ENCODE results near the gene COL4A2. TPM values are rescaled to one million over a fixed set of nuclear protein-coding genes. Genes with fewer than 3 reads are reported as not detected.

The COL4A2 gene
- total RNA-seq, 4 donors from 2014 or later: 97.6 to 193 (median 131) TPM

DNA sequence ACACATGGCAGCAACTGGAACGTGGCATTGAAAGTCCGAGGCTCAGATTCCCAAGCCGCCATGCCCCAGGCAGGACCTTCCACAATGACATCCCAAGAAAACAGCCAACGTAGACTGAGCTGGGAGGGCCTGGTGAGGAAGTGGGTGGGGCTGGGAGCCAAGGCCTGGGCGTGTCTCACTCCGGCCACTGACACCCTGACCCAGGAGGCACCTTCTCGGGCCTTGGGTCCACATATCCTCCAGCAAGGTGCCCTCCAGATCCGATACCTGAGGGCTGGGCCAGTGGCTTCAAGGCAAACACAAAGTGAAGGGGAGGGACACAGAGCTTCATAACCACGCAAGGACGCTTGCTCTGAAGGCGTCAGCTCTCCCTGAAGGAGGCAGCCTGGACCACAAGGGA, 211.5 kb downstream of the COL4A2 start:
- WGBS, 2 donors: 72 to 79% methylated on average over 8 to 9 of the region's 11 CpGs
- H3K4me3 ChIP-seq (replicated peaks in 1 of 3): no peak overlapping the region
- H3K27me3 ChIP-seq: no peaks in the 10 kb centered on the region
- intact Hi-C loops (cut with DNase I): no loop called here
- peak overlapping the region in 1 of 3 donors; percentile 17 for H3K27ac ChIP-seq
- H3K4me1 ChIP-seq: peaks cover 29 to 40% of the 10 kb centered on the region in 2 donors
- H3K9me3 ChIP-seq: no peaks in the 10 kb centered on the region
- peaks cover 6 to 7% of the 10 kb centered on the region in 2 donors for H3K36me3 ChIP-seq
- no peak for DNase-seq
- TF ChIP-seq POLR2A (IDR thresholded peaks at IDR 0.05): no peak
- TF ChIP-seq, protein P1, sequence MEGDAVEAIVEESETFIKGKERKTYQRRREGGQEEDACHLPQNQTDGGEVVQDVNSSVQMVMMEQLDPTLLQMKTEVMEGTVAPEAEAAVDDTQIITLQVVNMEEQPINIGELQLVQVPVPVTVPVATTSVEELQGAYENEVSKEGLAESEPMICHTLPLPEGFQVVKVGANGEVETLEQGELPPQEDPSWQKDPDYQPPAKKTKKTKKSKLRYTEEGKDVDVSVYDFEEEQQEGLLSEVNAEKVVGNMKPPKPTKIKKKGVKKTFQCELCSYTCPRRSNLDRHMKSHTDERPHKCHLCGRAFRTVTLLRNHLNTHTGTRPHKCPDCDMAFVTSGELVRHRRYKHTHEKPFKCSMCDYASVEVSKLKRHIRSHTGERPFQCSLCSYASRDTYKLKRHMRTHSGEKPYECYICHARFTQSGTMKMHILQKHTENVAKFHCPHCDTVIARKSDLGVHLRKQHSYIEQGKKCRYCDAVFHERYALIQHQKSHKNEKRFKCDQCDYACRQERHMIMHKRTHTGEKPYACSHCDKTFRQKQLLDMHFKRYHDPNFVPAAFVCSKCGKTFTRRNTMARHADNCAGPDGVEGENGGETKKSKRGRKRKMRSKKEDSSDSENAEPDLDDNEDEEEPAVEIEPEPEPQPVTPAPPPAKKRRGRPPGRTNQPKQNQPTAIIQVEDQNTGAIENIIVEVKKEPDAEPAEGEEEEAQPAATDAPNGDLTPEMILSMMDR (IDR thresholded peaks at IDR 0.05): no peak

DNA sequence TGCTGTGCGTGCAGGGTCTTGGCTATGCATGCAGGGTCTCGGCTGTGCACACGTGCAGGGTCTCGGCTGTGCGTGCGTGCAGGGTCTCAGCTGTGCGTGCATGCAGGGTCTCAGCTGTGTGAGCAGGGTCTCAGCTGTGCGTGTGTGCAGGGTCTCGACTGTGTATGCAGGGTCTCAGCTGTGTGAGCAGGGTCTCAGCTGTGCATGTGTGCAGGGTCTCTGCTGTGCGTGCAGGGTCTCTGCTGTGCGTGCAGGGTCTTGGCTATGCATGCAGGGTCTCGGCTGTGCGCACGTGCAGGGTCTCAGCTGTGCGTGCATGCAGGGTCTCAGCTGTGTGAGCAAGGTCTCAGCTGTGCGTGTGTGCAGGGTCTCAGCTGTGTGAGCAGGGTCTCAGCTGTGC, 212.0 kb downstream of the COL4A2 start:
- H3K27ac ChIP-seq: peak overlapping the region in 1 of 3 donors; percentile 17
- H3K36me3 ChIP-seq: peaks cover 7% of the 10 kb centered on the region in 2 donors
- 90% methylated on average over 9 of the region's 16 CpGs; no CpG with 5 or more reads in 1 of the 2 donors for WGBS, 2 donors
- no peak for DNase-seq
- no peak overlapping the region for H3K4me3 ChIP-seq (replicated peaks in 1 of 3)
- no peaks in the 10 kb centered on the region for H3K27me3 ChIP-seq
- peaks cover 33 to 44% of the 10 kb centered on the region in 2 donors for H3K4me1 ChIP-seq
- H3K9me3 ChIP-seq: no peaks in the 10 kb centered on the region
- TF ChIP-seq, protein P1 (IDR thresholded peaks at IDR 0.05): no peak
- TF ChIP-seq POLR2A (IDR thresholded peaks at IDR 0.05): no peak
- intact Hi-C loops (cut with DNase I): no loop called here

DNA sequence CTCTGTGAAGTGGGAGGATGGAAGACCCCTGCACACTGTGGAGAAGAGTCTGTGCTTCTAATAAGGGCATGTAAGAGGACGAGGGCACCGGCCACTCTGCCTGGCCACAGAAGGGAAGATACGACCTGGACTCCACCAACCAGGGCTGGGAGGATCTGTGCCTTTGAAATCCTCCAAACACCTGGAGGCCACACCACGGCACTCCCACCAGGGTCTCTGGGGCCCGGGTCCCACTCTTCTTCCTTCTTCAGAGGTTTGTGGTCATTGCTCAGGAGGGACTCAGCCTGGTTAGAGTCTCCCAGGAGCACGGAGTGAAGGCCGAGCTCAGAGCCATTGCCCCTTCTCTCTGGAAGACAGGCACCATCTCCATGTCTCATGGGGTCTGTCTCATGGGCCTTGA, 212.4 kb downstream of the COL4A2 start:
- Histone ChIP-seq H3K27ac (peak overlapping the region in 1 of 3 donors; percentile 92), H3K36me3 (peaks cover 7% of the 10 kb centered on the region in 2 donors), H3K4me1 (peaks cover 38 to 49% of the 10 kb centered on the region in 2 donors), H3K27me3 (no peaks in the 10 kb centered on the region), H3K4me3 (replicated peaks in 1 of 3) (no peak overlapping the region), H3K9me3 (no peaks in the 10 kb centered on the region)
- WGBS, 2 donors: 92 to 95% methylated on average over 7 of the region's 7 CpGs
- TF ChIP-seq POLR2A (IDR thresholded peaks at IDR 0.05): no peak
- TF ChIP-seq, protein P1 (IDR thresholded peaks at IDR 0.05): no peak
- no peak for DNase-seq
- intact Hi-C loops (cut with DNase I): no loop called here

DNA sequence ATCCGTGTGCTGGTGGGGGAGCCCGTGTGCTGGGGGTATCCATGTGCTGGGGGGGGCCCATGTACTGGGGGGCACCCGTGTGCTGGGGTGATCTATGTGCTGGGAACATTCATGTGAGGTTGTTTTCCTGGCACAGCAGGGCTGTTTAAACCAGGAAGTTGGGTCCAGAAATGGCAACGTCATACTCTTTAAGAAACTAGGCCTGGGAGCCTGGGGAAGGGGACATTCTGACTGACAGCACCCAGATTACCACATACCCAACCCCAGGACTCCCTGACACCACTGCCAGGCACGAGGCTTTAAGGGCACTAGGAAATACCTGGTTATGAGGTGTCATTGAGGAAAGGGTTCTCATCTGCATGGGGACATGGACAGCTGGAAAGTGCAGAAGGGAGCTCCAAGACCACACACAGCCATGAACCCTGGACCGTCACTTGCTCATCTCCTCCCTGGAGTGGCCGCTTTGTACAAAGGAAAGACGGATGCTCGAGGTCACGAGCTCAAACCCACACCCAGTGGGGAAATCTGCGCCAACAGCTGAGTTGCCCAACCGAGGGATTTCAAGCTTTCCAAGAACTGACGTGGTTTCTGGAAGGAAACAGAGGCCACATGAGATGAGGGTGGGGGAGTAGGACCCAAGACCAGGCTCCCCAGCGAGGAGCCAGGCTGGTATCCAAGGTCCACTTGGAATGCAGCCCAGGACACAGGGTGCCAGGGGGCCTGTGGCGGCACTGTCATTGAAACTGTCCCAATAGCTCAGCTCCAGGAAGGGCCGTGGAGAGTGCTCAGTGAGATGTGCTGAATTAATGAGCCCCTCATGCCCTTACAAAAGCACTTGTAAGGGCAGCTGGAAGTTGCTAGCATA, 213.6 kb downstream of the COL4A2 start:
- Histone ChIP-seq H3K4me1 (peaks cover 49 to 59% of the 10 kb centered on the region in 2 donors), H3K36me3 (peaks cover 7% of the 10 kb centered on the region in 2 donors), H3K4me3 (replicated peaks in 1 of 3) (no peak overlapping the region), H3K27me3 (no peaks in the 10 kb centered on the region), H3K9me3 (no peaks in the 10 kb centered on the region), H3K27ac (peak overlapping the region; percentile 89 to 93 (median 92))
- intact Hi-C loops (cut with DNase I): no loop called here
- WGBS, 2 donors: 29 to 41% methylated on average over 16 of the region's 16 CpGs
- TF ChIP-seq, protein P1 (IDR thresholded peaks at IDR 0.05): no peak
- TF ChIP-seq POLR2A (IDR thresholded peaks at IDR 0.05): peak in 1 of 2 donors; percentile 46
- peak; percentile 97 for DNase-seq

DNA sequence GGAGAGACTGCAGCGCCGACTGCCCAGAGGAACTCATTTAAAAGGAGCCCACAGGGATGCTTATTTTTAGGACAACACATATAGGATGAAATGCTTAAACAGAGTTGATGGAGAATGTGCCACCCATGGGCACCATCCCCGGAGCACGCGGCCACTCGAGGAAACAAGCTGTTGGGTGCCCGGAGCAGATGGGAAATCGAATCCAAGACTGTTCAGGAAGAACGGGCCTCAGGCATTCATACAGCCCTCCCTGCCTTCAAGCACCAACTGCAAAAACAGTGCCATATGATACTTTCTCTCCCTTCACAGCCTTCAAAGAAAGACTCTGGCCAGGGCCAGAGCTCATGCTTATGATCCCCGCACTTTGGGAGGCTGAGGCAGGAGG, 214.2 kb downstream of the COL4A2 start:
- intact Hi-C loops (cut with DNase I): no loop called here
- Histone ChIP-seq H3K27ac (peak overlapping the region; percentile 89 to 93 (median 92)), H3K36me3 (peaks cover 7% of the 10 kb centered on the region in 2 donors), H3K27me3 (no peaks in the 10 kb centered on the region), H3K4me3 (replicated peaks in 1 of 3) (no peak overlapping the region), H3K4me1 (peaks cover 56 to 65% of the 10 kb centered on the region in 2 donors), H3K9me3 (no peaks in the 10 kb centered on the region)
- TF ChIP-seq, protein P1 (IDR thresholded peaks at IDR 0.05): no peak
- TF ChIP-seq POLR2A (IDR thresholded peaks at IDR 0.05): peak in 1 of 2 donors; percentile 31
- DNase-seq: peak in 1 of 2 donors; percentile 82
- WGBS, 2 donors: 24 to 26% methylated on average over 8 to 10 of the region's 10 CpGs
